Inflammatory macrophage (primary cell): Measurements from ENCODE around the gene PPP2R5B.

Experiments used
- DNase-seq, 2 donors: peaks; one replicate each; pipeline ENCODE4 v3.0.0-alpha.2; 2020 to 2022
- total RNA-seq, 18 experiments: gene quantifications; one replicate each; lab custom pipeline; 2026; ENCODE audit warnings: mixed read lengths in 6 of 18, inconsistent platforms in 2 of 18; lab: John Stamatoyannopoulos, UW

The PPP2R5B gene
- 2.9 to 11.3 (median 7.3) reads per million in 18 experiments for total RNA-seq

DNA sequence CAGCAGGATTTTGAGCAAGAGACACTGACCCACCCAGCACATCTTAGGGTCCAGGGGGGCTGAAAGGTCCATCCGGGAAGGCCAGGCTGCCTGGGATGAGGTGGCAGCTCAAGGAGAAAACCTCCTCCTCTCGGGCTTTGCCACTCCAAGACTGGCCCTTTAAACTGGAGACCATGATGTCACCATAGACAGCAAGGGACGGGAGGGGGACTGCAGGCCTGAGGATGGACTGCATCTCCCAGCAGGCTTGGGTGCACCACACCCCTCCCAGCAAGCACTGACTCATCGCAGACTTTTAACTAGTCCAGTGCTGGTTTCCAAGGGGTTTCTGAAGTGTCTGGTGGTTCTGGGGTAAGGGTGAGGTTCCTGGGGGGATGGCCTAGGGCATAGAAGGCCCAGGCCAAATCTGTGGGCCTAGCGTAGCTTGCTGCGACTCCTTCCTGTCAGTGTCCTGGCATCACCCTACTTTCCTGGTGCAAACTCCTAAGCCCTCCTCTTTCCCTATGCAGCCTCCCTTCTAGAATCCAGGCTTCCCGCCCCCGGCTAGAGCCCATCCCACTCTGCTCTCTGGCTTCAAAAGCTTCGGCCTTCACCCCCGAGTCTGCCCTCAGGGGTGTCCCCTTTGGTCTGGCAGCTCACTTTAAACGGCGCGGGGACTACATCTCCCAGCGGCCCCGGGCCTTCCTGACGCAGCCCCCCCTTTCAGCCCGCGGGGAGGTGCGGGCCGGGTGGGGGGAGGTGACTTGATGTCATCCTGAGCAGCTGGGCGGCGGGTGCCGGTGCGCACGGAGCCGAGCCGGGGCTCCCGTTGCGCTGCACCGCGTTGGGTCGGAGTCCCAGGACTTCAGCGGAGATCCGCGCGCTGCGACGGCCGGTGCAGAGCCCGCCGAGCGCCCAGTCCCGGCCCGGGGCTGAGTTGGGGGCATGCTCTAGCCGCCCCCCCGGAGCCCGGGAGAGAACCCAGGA is at the start of gene PPP2R5B:
Gene PPP2R5B, plus strand, starts transcription at position 746 of the 966 bp plus-strand sequence. CDS start 1,046 bp downstream, outside the sequence.
- DNase-seq: peak; percentile 92 to 94

DNA sequence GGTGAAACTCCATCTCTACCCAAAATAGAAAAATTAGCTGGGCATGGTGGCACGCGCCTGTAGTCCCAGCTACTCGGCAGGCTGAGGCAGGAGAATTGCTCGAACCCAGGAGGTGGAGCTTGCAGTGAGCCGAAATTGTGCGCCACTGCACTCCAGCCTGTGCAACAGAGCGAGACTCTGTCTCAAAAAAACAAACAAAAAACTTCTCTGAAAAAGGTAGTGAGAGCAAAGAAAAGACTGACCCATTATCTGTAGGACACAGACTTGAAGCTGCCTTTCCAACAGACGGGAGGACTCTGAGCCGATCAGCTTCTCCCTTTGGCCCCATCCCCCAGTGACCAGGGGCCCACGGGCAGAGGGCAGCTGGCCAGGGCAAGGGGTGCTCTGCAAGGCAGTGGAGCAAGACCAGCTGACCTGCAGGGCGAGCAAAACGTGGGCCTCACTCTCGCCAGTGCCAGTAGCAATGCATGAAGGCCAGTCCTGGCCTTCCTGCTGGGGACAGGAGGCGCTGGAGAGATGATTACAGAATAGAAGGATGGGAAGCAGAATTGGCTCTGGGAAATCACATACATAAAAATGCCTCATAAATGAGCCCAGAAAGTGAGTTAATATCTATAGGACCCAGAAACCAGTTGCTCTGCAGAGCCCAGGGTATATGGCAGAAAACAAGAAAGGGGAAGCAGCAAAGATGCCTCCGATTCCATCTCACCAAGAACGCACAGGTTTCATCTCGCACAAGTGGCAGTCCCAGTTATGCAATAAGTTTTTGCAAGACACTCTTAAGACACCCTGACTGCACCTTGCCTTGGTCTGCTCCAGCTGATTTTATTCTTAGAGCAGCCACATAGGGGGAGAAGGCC is 48.9 kb upstream of the PPP2R5B start:
- no peak for DNase-seq

- DNase-seq: no peak
These were observed 48.2 kb upstream of the PPP2R5B start for GRCh38 chr11:64876229-64876750.

DNA sequence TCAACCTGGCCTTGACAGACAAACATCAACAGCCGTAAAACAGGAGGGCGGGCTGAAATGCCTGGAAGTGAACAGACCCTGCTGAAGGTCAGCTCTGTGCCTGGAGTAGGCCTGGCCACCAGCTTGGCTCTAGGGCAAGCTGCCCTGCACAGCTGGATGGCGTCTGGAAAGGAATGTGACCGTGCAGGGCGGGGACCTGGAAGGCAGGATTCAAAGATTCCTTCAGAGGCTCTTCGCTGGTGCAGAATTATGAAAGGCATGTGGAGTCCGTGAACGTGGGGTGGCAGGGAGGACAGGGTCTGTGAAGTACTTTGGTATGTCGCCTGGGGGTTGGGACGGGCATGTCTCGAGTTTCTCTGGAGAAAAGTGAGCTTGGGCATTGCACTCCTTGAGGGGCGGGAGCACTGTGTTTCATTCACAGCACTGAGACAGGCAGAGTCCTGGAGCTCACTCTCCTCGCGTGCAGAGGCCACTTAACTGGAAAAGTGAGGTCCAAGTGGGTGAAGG is 47.6 kb upstream of the PPP2R5B start:
- no peak for DNase-seq

DNA sequence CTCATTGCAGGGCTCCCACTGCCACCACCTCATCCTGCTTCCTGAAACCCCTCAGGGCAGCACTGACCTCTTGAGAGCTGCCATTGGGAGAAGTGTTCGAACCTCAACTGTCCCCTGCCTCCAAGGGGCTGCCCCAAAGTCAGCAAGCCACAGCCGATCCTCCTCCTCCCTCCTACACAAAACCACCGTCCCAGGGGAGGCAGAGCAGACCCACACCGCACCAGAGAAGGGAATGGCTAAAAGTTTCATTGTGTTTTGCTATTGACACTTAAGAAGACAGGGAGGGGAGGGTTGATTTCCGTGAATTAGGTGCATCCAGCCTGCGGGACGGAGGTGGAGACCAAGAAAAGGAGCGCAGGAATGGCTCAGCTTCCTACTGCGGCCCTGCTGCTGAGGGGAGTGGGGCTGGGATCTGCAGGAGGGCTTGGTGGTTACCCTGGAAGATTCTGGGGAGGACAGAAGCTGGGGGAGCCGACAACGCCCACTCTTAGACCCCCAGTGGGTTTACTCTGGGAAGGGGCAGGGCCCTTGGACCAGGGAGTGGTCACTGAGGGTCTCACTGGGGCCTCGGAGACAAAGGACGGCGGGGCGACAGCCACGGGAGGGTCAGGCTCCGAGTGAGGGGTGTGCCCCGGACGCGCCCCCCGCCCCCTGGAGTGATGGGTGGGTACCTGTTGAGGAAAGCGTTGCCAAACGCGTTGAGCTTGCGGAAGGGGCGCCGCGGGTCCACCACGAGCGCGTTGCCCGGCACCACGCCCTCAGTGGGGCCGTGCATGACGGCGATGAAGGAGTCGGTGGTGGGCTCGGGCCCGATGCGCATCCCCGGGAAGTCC is 46.9 kb upstream of the PPP2R5B start:
- peak in 1 of 2 donors; percentile 36 for DNase-seq

- DNase-seq: no peak
These were observed 46.3 kb upstream of the PPP2R5B start for GRCh38 chr11:64878223-64878493.

- peak; percentile 99 for DNase-seq
These were observed 45.8 kb upstream of the PPP2R5B start, which contains the start of gene EHD1 for GRCh38 chr11:64878494-64879243. TSS of gene EHD1 (minus strand) at chr11:64878621. CDS start at chr11:64878464, 157 bp downstream.

DNA sequence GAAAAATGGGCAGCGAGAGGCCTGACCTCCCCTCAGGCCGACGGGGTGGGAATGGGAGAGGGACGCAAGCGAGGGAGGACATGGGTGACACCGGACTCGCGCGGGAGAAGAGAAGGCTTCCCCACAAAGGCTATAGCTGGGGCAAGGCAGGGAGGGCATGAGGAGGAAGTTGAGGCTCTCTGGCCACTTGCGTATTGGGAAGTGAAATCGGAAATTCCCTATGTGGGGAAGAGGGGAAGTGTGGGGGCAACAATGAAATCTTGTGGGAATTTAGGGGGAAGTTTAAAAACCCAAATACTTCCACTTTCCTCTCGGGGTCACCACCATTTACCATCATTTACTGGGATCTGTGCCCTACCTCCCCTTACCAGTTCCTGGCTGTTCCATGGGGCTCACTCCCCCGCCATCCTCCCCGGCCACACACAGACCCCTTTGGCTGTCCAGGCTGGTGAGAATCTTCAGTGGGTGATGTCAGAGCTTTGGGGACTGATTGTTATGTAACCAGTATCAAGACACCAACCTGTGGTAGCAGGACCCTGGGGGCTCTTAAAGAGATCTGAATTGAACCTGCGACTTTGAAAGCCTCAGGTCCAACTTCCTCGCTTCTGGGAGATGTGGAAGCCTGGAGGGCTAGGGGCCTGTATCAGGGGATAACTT is 45.1 kb upstream of the PPP2R5B start:
- DNase-seq: peak; percentile 82 to 90

DNA sequence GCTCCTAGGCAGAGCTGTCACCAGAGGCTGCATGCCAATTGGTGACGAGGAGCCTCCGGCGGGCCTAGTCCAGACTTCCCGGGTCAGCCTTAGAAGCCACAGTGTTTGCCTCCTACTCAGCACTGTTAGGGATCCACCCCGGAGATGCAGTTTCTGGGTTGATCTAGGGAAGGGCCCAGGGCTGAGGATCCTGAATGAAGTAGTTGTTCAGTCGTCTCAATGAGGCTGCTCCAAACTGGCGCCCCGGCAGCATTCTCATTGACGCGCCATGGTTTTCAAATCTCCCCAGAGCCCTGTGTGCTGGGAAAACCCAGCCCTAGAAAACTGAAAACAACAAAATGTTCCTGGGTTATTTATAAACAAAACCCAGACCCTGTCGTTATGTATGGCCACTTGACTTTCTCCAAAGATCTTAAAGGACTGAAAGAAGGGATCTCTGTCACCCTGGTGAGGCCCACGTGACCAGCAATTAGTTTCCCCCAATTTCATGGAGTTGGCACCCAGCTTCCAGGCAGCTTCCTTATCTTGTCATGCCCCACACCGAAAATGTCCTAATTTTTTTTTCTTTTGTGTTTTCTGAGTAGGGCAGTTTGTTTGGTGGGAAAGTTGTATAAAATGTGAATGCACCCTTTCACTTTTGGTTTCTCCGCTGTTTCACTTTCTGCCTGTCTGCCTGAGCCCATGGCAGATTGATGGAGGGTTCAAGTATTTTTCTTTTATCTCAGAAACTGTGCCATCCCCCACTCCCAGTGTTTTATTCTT is 44.1 kb upstream of the PPP2R5B start:
- peak; percentile 21 to 46 for DNase-seq

DNA sequence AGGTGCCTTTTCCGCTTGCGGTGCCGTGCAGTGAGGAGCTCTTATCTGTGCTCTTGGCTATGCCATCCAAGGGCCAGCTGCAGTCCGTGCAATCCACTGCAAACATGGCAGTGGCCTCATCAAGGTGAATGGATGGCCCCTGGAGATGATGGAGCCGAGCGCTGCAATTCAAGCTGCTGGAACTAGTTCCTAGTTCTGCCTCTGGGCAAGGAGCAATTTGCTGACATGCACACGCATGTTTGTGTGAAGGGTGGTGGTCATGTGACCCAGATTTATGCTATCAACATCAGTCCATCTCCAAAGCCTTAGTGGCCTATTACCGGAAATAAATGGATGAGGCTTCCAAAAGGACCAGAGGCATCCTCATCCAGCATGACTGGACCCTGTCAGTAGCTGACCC is 43.0 kb upstream of the PPP2R5B start:
- no peak for DNase-seq

DNA sequence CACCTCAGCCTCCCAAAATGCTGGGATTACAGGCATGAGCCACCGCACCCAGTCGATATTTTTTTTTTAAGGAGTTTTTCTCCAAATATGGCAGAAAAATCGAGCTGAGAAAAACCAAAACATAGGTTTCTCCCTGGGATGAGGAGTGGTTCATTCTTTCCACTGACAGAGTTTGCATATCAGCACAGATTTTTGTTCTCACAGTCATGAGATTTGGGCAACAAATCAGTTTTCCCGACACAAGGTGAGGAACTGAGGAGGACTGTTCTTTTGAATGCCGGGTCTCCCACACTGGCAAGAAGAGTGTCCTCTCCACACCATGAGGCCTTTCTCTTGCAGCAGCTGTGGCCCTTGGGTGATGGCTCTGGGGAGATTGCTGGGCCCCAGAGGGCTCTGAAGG is 42.2 kb upstream of the PPP2R5B start:
- DNase-seq: no peak

DNA sequence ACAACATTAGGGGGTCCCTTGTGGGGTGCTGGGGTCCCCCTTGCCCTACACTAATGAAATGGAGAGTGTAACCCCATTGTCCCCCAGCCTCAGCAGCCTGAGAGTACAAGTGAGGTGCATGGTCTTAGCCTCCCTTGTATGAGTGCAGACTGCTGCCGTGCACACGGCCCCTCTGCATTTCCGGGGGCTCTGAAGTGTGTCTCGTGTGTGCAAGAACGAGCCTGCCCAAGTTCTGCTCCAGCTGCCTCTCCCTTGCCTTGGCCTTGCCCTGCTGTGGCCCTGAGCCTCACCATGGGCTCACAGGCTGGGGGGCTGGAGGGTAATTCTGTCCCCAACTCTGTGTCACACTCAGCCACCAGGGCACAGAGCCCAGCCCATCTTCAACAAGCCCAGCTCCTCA is 40.9 kb upstream of the PPP2R5B start:
- DNase-seq: no peak

DNA sequence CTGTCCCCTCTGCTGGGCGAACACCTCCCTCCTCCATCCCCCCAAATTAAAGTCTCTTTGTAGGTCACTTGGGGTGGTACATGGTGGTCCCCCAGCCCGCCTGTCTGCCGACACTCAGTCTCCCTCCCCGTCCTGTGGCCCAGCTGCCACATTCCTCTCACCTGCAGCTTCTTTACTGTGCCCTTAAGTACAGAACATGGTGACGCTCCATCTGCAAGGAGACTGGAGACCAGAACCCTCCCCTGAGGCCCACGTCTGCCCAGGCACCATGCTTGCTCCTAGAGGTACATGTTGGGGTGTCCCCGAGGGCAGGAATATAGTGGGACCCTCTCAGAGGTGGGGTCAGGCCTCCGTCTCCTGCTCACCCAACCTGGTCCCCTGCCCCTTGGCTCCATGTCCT is 40.5 kb upstream of the PPP2R5B start:
- no peak for DNase-seq

DNA sequence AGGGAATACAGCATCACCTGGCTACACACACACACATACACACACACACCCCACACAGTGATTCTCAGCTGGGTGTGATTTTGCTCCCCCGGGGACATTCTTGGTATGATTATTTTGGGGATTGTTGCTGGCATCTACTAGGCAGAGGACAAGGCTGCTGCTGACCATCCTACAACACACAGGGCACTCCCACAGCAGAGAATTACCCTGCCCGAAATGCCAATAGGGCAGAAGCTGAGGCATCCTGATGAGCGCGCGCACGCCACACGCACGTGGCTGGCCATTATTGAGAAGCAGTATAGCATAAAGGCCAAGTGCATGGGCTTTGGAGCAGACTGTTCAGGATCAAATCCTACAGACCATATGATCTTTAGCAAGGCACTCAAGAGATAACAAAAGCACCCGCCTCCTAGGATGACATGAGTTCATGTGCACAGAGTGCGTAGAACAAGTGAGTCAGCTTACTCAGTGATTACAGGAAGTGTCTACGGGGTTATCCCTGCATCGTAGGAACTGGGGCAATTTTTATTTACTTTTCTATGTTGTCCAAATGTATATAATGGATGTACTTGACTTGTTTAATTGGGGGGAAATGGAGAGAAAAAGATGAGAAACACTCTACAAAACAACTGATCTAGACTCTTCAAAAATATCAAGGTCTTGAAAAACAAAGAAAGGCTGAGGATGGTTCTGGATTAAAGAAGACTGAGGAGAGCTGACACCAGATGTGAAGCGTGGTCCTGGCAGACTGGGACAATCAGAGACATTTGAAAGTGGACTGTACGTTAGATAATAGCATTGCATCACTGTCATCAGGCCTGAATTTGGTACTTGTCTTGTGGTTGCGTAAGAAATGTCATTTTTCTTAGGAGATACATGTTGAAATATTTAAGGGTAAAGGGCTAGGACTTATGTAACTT is 38.9 kb upstream of the PPP2R5B start:
- DNase-seq: peak; percentile 92 to 96

DNA sequence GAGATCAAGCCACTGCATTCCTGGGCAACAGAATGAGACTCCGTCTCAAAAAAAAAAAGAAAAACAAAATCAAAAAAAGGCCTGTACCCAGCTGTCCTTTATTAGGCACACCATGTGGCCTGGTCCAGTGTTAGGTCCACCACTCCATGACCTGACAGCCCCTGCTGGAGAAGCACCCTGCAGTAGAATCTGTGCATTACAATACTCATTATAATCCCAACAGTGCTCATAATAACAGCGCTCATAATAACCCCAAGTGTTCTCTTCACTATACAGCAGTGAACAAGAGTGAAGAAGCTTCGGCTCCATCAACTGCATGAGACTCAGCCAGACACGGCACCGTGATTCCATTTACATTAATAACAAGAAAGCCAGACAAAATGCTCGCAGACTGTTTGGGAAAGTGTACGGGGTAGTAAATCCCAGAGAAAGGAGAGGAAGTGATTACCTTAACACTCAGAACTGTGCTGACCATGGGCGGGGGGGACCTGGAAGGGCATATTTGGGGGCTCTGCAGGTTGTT is 37.2 kb upstream of the PPP2R5B start:
- DNase-seq: no peak

DNA sequence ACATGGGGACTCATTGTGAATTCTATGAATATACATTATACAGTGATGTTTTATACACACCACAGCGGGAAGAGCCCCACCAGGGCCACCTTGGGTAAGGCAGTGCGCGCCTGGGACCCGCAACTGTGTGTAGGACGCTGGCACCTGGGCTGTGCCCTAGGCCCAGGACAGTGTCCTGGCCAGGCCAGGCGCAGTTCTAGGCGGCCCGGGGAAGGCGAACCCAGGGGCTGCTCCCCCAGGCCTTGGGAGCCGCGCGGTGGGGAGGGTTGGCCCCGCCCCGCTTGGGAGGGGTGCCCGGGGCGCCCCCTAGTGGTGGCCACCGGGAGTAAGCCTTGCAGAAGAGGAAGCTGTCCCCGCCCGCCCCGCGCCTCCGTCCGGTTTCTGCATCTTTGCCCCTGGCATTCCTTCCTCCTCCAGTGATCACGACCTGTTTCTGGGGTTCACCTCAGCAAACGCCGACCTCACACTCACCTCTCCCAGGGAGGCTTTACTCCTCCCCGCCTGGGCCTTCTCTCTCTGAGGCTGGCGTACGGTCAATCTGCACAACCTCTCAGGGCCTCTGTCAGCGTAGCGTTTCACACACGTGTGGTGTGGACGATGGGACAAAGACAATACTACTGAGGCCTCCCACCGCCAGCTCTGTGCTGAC is 36.6 kb upstream of the PPP2R5B start:
- DNase-seq: peak; percentile 73 to 81

DNA sequence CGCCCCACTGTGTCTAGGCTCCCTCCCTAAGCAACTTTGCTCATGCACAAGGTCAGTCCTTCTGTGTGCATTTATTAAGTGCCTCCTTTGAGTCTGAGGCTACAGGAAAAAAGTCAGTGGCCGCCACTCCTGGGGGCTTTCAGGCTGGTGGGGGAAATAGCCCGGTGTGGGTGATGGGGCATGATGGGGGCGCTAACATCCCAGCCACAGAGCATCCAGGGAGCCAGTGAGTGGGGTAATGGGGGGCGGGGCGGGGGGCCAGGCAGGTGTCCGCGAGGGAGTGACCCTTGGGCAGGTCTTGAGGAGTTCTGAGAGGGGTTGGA is 36.1 kb upstream of the PPP2R5B start:
- no peak for DNase-seq
